ENCODE results near the gene RGS19.

RGS19 gene

DNA sequence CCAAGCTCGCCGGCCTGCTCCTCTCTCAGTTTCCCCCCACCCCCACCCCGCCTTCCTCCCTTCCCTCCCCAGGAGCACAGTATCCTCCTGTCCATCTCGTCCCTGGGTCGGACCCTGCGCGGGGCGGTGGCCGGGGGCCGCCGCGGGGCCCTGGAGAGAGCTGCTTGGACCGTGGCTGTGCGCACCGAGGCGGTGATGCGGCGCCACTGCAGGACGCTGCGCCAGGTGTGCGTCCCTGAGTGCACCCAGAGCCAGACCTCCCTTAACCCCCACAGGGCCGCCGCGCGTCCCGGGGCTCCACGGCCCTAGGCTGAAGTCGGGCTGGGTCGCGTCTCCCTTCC is 41.1 kb downstream of the RGS19 start:
- peak overlapping the region in 1 of 2 donors; percentile 63 for H3K27ac ChIP-seq
- peak overlapping the region; percentile 75 for H3K4me3 ChIP-seq
- TF ChIP-seq, protein P1, sequence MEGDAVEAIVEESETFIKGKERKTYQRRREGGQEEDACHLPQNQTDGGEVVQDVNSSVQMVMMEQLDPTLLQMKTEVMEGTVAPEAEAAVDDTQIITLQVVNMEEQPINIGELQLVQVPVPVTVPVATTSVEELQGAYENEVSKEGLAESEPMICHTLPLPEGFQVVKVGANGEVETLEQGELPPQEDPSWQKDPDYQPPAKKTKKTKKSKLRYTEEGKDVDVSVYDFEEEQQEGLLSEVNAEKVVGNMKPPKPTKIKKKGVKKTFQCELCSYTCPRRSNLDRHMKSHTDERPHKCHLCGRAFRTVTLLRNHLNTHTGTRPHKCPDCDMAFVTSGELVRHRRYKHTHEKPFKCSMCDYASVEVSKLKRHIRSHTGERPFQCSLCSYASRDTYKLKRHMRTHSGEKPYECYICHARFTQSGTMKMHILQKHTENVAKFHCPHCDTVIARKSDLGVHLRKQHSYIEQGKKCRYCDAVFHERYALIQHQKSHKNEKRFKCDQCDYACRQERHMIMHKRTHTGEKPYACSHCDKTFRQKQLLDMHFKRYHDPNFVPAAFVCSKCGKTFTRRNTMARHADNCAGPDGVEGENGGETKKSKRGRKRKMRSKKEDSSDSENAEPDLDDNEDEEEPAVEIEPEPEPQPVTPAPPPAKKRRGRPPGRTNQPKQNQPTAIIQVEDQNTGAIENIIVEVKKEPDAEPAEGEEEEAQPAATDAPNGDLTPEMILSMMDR (IDR thresholded peaks at IDR 0.05): no peak
- DNase-seq (ENCODE audit: low spot score): no peak

DNA sequence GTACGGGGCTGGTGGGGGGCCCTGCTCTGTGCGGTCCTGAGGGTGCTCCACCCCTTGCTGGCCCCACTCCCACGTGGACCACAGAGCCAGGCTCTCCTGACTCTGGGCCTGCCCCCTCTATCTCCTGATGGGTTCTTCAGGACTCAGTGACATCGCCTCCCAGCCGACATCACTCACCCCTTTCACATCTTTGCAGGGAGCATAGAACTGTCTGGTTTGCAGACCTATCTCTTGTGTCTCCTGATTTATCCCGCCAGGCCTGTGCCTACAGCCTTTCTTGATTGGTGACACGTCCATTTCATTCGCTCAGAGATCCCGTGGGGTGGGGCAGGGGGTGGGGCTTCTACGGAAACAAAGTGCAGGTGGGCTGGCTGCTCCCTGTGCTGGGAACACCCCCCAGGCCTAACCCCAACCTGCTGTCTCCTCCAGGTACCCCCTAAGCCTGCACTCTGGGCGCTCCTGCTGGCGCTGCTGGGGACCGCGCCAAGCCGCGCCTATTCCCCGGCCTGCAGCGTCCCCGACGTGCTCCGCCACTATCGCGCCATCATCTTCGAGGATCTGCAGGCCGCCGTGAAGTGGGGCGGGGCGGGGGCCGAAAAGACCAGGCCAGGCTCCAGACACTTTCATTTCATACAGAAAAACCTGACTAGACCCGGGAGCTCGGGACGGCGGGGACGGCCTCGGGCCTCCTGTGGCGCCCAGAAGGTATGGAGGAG is 41.7 kb downstream of the RGS19 start:
- peak overlapping the region in 1 of 2 donors; percentile 63 for H3K27ac ChIP-seq
- DNase-seq (ENCODE audit: low spot score): no peak
- TF ChIP-seq, protein P1 (IDR thresholded peaks at IDR 0.05): no peak
- H3K4me3 ChIP-seq: peak overlapping the region; percentile 75

DNA sequence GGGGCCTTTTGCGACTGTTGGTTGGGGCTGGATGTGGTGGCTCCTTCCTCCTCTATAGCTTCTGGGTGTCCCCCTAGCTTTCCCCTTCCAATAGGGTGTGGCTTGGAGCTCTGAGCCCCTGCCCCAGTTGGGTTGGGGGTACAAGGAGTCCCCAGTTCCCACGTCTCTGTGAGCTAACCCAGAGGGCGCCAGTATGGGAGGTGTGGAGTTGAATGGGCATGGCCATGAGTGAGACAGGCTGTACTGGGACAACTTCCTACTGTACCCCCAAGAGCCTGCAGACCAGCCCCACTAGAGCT is 42.2 kb downstream of the RGS19 start:
- Histone ChIP-seq H3K27ac (no peak overlapping the region), H3K4me3 (no peak overlapping the region)
- TF ChIP-seq, protein P1 (IDR thresholded peaks at IDR 0.05): no peak
- DNase-seq (ENCODE audit: low spot score): no peak

DNA sequence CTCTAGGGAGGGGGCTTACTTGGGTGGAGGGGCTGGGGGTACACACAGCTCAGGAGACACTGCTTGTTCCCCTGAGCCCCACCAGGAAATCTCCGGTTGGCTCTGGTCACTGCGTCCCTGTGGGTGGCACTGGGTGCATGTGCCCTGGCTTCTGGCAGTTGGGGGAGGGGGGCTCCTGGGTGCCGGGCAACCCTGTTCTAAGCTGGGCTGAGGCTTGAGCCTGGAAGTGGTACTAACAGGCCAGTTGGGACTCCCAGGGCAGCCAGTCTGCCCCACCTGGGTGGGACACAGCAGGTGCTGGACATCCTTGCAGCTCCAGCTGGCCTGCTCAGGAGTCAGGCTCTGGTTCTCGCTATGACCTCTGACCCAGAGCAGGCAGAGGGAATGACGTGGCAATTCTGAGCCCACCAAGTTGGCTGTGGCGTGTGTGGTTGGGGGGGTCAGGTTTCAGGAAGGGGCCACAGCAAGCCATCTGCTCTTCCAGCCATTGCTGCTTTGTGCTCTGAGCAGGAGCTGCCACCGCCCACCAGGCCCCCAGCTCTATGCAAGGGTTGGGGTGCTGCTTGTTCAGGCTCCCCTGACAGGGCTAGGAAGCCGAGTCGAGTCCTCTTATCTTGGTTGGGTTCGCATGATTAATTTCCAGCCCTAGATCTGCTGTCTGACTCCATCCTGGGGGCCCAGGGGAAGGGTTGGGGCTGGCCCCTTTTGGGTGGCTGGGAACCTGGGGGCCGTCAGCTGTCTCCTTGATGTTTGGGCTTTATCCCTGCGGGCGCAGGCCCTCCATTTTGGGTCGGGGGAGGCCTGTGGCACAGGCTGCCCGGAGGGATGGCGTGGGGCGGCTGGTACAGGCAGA is 42.7 kb downstream of the RGS19 start:
- no peak overlapping the region for H3K4me3 ChIP-seq
- no peak for DNase-seq (ENCODE audit: low spot score)
- no peak overlapping the region for H3K27ac ChIP-seq
- TF ChIP-seq, protein P1 (IDR thresholded peaks at IDR 0.05): no peak

DNA sequence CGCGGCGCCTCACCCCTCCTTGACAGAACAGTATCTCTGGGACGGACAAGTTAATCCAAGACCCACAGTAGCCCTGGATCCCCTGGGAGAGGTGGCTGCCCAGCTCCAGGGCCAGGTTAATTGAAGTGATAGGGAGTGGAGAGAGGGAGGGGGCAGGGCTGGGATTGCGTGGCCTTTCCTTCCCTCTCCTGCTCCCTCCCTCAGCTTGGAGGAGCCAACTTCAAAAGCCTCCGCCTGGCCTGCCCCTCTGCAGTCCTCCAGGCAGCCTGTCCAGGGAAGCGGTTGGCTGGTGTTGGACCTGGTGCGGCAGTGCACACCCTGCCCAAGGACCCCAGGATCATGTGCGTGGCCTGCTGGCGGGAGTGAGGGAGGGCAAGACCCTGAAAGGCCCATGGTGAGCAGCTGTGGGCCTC is 43.4 kb downstream of the RGS19 start, which contains the start of gene C20orf204:
Gene C20orf204 (plus strand): TSS at position 250 of the 413 bp plus-strand sequence. CDS start 142 bp downstream, at position 392.
- TF ChIP-seq, protein P1 (IDR thresholded peaks at IDR 0.05): no peak
- no peak for DNase-seq (ENCODE audit: low spot score)
- Histone ChIP-seq H3K4me3 (no peak within 1 kb of the TSS), H3K27ac (no peak within 1 kb of the TSS)

DNA sequence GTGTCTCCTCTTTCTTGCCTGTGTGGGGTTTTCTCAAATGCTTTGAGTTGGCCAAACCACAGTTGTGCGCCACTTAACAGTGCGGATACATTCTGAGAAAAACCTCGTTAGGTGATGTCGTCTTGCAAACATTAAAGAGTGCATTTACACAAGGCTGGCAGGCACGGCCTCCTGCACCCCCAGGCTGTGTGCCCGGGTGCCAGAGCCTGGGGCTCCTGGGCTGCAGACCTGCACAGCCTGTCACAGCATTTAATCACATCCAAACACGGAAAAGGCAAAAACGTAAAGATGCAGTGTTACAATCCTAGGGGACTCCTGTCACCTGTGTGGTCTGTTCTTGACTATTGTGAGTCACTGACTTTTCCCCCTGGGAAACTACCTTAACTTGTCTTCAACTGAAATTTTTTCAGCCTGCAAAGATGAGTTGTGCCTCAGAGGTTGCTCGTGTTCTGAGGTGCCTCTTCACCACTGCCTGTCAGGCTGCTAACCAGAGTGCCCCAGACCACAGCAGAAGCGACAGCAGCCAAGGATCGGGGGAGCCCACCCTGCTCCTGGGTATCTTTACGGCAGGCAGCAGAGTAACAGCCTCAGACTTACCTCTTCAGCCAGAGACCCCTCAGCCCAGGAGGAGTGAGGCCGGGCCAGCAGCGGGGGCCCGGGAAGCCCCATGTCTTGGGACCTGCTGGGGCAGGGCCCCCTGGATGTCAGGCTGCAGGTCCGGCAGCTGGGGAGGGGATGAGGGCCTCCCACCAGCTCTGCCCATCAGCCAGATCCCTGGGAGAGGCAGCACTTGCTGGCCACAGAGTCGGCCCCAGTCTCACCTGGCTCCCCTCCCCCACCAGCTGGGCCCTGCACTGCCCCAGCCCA is 44.0 kb downstream of the RGS19 start:
- Histone ChIP-seq H3K27ac (no peak overlapping the region), H3K4me3 (no peak overlapping the region)
- DNase-seq (ENCODE audit: low spot score): no peak
- TF ChIP-seq, protein P1 (IDR thresholded peaks at IDR 0.05): no peak
